ENCODE results near the gene ROGDI. TPM values are rescaled to one million over a fixed set of nuclear protein-coding genes. Genes with fewer than 3 reads are reported as not detected.

Gene ROGDI
- total RNA-seq, 4 donors from 2014 or later = 26.3 to 50.1 (median 38.0) TPM

- Histone ChIP-seq H3K4me1 (peaks cover 0 to 9% (median 0%) of the 10 kb centered on the region in 4 donors), H3K9me3 (no peaks in the 10 kb centered on the region), H3K4me3 (no peak overlapping the region), H3K27me3 (no peaks in the 10 kb centered on the region), H3K36me3 (peaks cover 0 to 24% (median 0%) of the 10 kb centered on the region in 3 donors), H3K27ac (peak overlapping the region in 1 of 4 donors; percentile 22)
- no peak for TF ChIP-seq POLR2A (IDR thresholded peaks at IDR 0.05)
- TF ChIP-seq, protein P1, sequence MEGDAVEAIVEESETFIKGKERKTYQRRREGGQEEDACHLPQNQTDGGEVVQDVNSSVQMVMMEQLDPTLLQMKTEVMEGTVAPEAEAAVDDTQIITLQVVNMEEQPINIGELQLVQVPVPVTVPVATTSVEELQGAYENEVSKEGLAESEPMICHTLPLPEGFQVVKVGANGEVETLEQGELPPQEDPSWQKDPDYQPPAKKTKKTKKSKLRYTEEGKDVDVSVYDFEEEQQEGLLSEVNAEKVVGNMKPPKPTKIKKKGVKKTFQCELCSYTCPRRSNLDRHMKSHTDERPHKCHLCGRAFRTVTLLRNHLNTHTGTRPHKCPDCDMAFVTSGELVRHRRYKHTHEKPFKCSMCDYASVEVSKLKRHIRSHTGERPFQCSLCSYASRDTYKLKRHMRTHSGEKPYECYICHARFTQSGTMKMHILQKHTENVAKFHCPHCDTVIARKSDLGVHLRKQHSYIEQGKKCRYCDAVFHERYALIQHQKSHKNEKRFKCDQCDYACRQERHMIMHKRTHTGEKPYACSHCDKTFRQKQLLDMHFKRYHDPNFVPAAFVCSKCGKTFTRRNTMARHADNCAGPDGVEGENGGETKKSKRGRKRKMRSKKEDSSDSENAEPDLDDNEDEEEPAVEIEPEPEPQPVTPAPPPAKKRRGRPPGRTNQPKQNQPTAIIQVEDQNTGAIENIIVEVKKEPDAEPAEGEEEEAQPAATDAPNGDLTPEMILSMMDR (IDR thresholded peaks at IDR 0.05) = no peak
- no peak for DNase-seq
These were observed 54.3 kb downstream of the ROGDI start for GRCh38 chr16:4747906-4748681.

- TF ChIP-seq, protein P1 (IDR thresholded peaks at IDR 0.05) = no peak
These were observed 55.4 kb downstream of the ROGDI start for GRCh38 chr16:4746991-4747574.

More at GRCh38 chr16:4746991-4747574, 55.4 kb downstream of the ROGDI start:
- H3K4me3 ChIP-seq = no peak overlapping the region
- no peaks in the 10 kb centered on the region for H3K9me3 ChIP-seq
- peaks cover 0 to 14% (median 0%) of the 10 kb centered on the region in 3 donors for H3K36me3 ChIP-seq
- H3K27ac ChIP-seq = peak overlapping the region in 1 of 4 donors; percentile 22
- no peaks in the 10 kb centered on the region for H3K27me3 ChIP-seq
- H3K4me1 ChIP-seq = peaks cover 0 to 9% (median 0%) of the 10 kb centered on the region in 4 donors
- no peak for DNase-seq

Small RNA genes within 50 kb of the gene (small RNA-seq; reads per million reads assigned to genes)
- gene RF00017 = 0 reads per million in 2 donors

Other genes starting within 250 kb of the ROGDI start
- gene C16orf96, start 246.3 kb downstream of the ROGDI start, total RNA-seq = not detected
- gene UBALD1, start 187.7 kb downstream of the ROGDI start, total RNA-seq = 10 to 100 TPM; 11.6 to 25.1 (median 18.1) TPM
- 100 to 1,000 TPM in 2 of 4 donors, 10 to 100 TPM in 2; 74.1 to 147 (median 93.8) TPM for gene MGRN1, start 177.8 kb downstream of the ROGDI start, total RNA-seq
- gene NUDT16L1, start 109.1 kb downstream of the ROGDI start, total RNA-seq = 10 to 100 TPM; 19.0 to 53.6 (median 40.1) TPM
- gene ANKS3, start 68.4 kb downstream of the ROGDI start, total RNA-seq = 10 to 100 TPM; 20.8 to 42.9 (median 36.6) TPM
- gene DNAAF8, start 68.1 kb downstream of the ROGDI start, total RNA-seq = not detected
- gene ZNF500, start 35.5 kb downstream of the ROGDI start, total RNA-seq = 10 to 100 TPM in 3 of 4 donors, 1 to 10 TPM in 1; 4.1 to 24.8 (median 14.5) TPM
- not detected for gene SEPTIN12, start 14.3 kb downstream of the ROGDI start, total RNA-seq
- gene SMIM22, start 7.3 kb downstream of the ROGDI start, total RNA-seq = 100 to 1,000 TPM in 3 of 4 donors, 10 to 100 TPM in 1; 90.0 to 306 (median 238) TPM
- gene GLYR1, start 44.7 kb upstream of the ROGDI start, total RNA-seq = 100 to 1,000 TPM in 1 of 4 donors, 10 to 100 TPM in 3; 57.5 to 168 (median 66.9) TPM
- 100 to 1,000 TPM in 1 of 4 donors, 10 to 100 TPM in 3; 56.0 to 119 (median 62.2) TPM for gene UBN1, start 44.8 kb upstream of the ROGDI start, total RNA-seq
- 10 to 100 TPM; 28.7 to 84.2 (median 53.0) TPM for gene PPL, start 134.5 kb upstream of the ROGDI start, total RNA-seq
- gene SEC14L5, start 155.7 kb upstream of the ROGDI start, total RNA-seq = 1 to 10 TPM in 2 of 4 donors, under 1 TPM in 2; 0.13 to 2.0 (median 1.1) TPM
- 100 to 1,000 TPM in 1 of 4 donors, 10 to 100 TPM in 3; 50.4 to 104 (median 61.0) TPM for gene NAGPA, start 231.3 kb upstream of the ROGDI start, total RNA-seq